Measurements from ENCODE around the gene RNF182. TPM values are rescaled to one million over a fixed set of nuclear protein-coding genes. Genes with fewer than 3 reads are reported as not detected.

Gene RNF182
- total RNA-seq, 1 experiment from 2014 or later: 3.7 TPM

- no peak overlapping the region for H2AFZ ChIP-seq (ENCODE audit: low read length)
- H3K9me3 Mint-ChIP-seq: peaks cover 6 to 11% of the 10 kb centered on the region in 2 experiments
Observed at GRCh38 chr6:13978102-13978640, 53.4 kb downstream of the RNF182 start.

More at GRCh38 chr6:13978102-13978640, 53.4 kb downstream of the RNF182 start:
- Histone ChIP-seq H4K5ac (ENCODE audit: insufficient read length, low read depth, low read length) (no peak overlapping the region), H3K4me1 (ENCODE audit: insufficient read depth, low read length) (no peaks in the 10 kb centered on the region; the same call in 1 of the 2 replicates), H3K9ac (ENCODE audit: extremely low read depth, insufficient read length, low read length) (no peak overlapping the region), H3K27me3 (ENCODE audit: insufficient read depth, low read length) (no peaks in the 10 kb centered on the region), H2BK15ac (ENCODE audit: low read depth, low read length) (no peak overlapping the region), H3K4me2 (ENCODE audit: insufficient read depth, insufficient read length, low read length) (no peak overlapping the region), H3K56ac (ENCODE audit: insufficient read length, low read depth, low read length) (no peak overlapping the region), H2BK120ac (ENCODE audit: low read depth, low read length, poor library complexity, severe bottlenecking) (no peak overlapping the region), H3K79me2 (ENCODE audit: insufficient read depth, low read length) (no peaks in the 10 kb centered on the region), H3K18ac (ENCODE audit: insufficient read length, low read depth, low read length) (no peak overlapping the region), H3K9me3 (ENCODE audit: control insufficient read depth, low read depth, low read length) (peaks cover 5% of the 10 kb centered on the region), H2AK5ac (ENCODE audit: insufficient read length, low read length) (no peak overlapping the region), H2BK12ac (ENCODE audit: insufficient read length, low read depth, low read length) (no peak overlapping the region), H3K4ac (ENCODE audit: low read depth, low read length) (no peak overlapping the region), H3K27ac (ENCODE audit: insufficient read length, low read depth, low read length) (no peak overlapping the region), H3K79me1 (ENCODE audit: insufficient read depth, low read depth, low read length, poor library complexity, severe bottlenecking) (no peaks in the 10 kb centered on the region), H4K8ac (replicated peaks; ENCODE audit: insufficient read length, low read depth, low read length) (no peak overlapping the region), H2BK5ac (ENCODE audit: insufficient read length, low read length) (no peak overlapping the region), H3T11ph (ENCODE audit: low read length) (no peak overlapping the region), H2BK20ac (ENCODE audit: low read depth, low read length, poor library complexity, severe bottlenecking) (no peak overlapping the region), H3K23me2 (ENCODE audit: insufficient read length, low read depth, low read length, poor library complexity, severe bottlenecking) (no peaks in the 10 kb centered on the region), H3K14ac (ENCODE audit: insufficient read depth, low read length) (no peak overlapping the region), H3K23ac (ENCODE audit: insufficient read length, low read depth, low read length) (no peak overlapping the region), H4K91ac (ENCODE audit: insufficient read length, low read depth, low read length) (no peak overlapping the region), H4K20me1 (ENCODE audit: control insufficient read depth, insufficient read depth, insufficient read length) (no peaks in the 10 kb centered on the region)
- Mint-ChIP-seq H3K36me3 (ENCODE audit: insufficient read depth in 1 of 3, low read depth in 3 of 3) (peaks cover 4 to 26% (median 12%) of the 10 kb centered on the region in 3 experiments), H3K27me3 (ENCODE audit: low read depth) (no peaks in the 10 kb centered on the region), H3K27ac (no peak overlapping the region), H3K4me3 (no peak overlapping the region), H3K4me1 (peaks cover 7 to 14% of the 10 kb centered on the region in 2 experiments)
- TF ChIP-seq CTCF (conservative IDR thresholded peaks at IDR 0.05): no peak
- DNase-seq: no peak
- no CpG with 5 or more reads among the region's 6 CpGs for WGBS (ENCODE audit: extremely low coverage, insufficient read length, low lambda C conversion rate)
